CD4-positive, alpha-beta T cell treated with Interleukin-6 for 4 hours (primary cell): ENCODE measurements around the gene PREPL.

ENCODE experiments used
- DNase-seq: peaks from one replicate; pipeline ENCODE4 v3.0.0-alpha.2; 2020; ENCODE audit warnings: mixed read lengths

PREPL gene

DNA sequence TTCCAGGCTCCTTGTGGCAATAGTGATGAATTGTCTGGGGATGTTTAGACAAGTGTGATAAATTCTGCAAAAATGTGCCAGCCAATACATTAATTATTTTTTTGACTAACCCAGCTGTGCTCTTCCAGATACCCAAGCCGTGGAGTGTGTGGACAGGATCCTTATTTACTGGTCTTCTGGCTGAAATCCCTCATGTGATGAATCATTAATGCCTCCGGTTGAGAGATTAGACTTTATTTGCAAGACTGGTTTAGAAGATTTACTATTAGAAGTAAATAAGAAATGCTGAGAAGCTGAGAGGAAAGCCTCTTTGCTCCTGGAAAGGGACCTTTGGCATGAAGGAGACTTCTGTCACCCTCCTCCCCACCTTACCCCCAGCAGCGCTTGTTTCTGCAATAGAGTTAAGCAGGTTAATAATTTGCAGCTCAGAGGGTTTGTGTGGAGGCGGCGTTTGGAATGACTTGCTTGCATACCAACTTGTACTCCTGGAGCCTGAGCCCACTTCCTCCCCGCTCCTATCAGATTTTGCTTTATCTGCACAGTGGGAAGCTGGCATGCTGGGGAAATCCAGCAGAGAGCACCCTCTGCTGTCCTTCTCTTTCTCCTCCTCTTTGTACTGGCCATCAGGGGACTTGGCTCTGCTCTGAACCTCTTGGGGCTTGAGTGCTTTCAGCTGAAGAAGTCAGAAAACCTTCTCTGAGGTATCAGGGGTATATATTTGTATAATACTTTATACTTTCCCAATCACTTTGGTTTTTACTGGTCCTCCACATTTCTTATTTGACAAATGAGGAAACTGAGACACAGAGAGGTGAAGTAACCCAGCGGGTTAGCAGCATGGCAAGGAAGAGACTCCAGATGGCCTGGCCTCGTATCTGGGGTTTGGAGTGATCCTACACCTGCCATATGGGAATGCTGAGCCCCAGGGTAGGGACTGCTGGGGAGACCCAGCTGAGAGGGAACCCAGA, 69.7 kb downstream of the PREPL start:
- no peak for DNase-seq

- DNase-seq, result no peak
Observed at GRCh38 chr2:44290261-44290660, 71.0 kb downstream of the PREPL start.

DNA sequence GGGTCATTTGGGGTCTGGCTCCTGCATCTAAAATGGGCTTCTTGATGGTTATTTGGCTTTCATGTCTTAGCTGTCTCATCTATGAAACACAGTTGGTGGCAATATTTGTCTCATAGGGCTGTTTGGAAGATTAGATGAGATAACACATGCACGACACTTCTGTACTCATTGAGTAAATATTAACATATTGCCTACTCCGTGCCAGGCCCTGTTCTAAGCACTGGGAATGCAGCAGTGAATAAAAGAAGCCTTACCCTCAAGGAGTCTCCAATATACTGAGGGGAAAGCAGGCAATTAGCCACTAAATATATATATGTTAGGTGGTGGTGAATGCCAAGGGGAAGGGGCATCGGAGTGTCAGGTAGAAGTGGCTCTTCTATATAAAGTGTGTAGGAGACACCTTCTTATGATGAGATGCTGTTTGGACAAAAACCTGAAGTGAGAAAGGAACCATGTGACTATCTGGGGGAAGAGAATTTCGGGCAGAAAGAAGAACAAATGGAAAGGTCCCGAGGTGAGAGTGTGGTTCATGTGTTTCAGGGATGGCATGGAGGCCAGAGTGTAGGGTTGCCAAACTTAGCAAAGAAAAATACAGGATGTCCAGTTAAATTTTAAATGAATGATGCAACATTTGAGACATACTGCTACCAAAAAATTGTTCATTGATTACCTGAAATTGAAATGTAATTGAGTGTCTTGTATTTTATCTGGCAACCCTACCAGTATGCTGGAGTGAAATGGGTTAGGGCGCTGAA, 74.2 kb downstream of the PREPL start:
- DNase-seq, result no peak

GRCh38 chr2:44286119-44286883, 75.0 kb downstream of the PREPL start:
- no peak for DNase-seq

- no peak for DNase-seq
Observed at GRCh38 chr2:44285174-44285573, 76.1 kb downstream of the PREPL start.

DNA sequence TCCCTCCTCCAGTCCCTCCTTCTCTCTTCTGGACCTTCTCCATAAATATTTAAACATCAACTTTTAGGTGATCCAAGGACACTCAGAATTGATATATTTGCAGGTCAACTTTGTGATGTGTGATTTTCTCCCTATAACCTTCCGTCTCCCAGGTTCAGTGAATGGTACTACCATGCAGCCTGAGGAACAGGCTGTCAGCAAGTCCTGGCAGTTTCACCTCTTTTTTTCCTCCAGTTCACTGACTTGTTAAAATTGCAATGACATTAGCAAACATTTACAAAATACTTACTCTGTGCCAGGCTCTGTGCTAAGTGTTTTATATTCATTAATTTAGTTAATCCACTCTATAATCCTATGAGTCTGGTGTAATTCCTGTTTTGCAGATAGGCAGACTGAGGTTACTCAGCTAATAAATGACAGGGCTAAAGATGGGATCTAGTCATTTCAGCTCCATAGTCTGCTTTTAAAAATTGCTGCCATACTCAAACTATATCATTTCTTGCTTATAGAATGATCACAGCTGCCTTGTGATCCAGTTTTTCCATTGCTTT, 78.1 kb downstream of the PREPL start:
- no peak for DNase-seq

- no peak for DNase-seq
Observed at GRCh38 chr2:44280869-44281268, 80.4 kb downstream of the PREPL start.

DNA sequence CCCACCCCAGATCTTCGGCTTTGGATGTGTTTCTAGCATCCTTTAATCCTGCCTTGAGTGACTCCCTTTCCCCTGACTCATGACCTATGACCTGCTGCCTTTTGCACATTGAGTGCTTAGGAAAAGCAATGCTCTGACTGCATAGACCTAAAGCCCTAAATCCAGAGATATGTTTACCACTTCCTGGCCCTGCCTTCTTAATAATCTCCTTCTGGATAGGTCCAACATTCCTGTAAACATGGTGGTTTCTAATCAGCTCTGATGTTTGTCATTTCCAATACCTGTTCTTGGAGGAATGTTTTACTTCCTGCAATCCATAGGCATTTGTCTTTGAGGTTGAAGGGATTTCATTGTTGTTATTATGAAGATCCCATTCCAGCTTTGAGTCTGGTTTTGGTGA, 83.8 kb downstream of the PREPL start:
- DNase-seq, result no peak

GRCh38 chr2:44275927-44276303, 85.4 kb downstream of the PREPL start:
- no peak for DNase-seq

DNA sequence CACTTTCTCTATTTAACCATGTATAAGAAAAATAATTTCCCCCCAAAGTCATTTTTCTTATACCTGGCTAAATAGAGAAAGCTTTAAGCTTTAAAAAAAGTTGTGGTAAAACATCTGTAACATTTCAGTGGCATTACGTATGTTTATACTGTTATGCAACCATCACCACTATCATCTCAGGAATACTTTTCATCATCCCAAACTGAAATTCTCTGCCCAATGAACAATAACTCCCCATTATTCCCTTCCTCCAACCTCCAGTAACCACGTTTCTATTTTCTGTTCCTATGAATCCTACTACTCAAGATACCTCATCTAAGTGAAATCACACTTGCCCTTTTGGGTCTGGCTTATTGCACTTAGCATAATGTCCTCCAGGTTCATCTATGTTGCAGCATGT, 87.7 kb downstream of the PREPL start:
- DNase-seq, result no peak

DNA sequence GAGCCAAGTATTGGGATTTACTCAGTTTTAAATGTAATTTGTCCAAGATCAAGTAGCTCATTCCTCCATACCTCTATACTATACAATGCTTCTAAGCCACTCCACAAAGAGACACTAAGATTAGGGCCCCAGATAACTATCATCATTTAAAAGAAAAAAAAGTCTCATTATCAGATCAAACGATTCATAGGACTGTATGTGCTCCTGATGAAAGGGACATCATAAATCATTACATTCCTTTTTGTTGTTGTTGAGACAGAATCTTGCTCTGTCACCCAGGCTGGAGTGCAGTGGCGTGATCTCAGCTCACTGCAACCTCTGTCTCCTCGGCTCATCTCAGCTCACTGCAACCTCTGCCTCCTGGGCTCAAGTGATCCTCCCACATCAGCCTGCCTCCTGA, 88.2 kb downstream of the PREPL start:
- DNase-seq, result no peak

DNA sequence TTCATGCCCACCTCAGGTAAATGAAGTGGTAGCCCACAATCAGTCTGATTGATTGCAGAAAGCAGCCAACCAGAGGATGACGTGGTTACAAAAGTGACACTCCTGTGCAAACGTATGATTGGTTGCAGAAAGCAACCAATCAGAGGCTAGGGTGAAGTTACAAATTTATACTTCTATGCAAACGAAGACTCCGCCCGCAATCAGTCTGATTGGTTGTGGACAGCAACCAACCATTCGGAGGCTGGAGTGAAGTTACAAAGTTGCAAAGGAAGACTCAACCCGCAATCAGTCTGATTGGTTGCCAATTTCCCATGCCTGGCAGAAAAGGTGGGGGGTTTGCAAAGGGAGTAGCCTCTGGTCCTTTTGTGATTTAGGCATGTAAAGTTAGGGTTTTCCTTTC, 90.0 kb downstream of the PREPL start:
- no peak for DNase-seq

DNA sequence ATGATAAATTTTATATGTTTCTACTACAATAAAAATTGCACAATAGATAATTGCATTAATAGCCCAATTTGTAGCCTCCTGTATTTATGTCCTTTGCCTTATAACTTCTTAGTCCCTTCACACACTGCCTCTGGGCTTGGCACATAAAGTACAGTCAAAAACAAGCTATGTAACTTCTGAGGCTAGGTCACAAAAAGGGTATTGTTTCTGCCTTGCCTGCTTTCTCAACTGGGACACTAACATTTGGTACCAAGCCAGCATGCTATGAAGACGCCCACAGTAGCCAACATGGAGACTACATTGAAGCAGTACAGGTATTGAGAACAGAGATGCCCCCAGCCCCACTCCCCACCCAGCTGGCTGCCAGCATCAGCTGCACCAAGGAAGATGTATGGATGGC, 91.5 kb downstream of the PREPL start:
- DNase-seq, result no peak

DNA sequence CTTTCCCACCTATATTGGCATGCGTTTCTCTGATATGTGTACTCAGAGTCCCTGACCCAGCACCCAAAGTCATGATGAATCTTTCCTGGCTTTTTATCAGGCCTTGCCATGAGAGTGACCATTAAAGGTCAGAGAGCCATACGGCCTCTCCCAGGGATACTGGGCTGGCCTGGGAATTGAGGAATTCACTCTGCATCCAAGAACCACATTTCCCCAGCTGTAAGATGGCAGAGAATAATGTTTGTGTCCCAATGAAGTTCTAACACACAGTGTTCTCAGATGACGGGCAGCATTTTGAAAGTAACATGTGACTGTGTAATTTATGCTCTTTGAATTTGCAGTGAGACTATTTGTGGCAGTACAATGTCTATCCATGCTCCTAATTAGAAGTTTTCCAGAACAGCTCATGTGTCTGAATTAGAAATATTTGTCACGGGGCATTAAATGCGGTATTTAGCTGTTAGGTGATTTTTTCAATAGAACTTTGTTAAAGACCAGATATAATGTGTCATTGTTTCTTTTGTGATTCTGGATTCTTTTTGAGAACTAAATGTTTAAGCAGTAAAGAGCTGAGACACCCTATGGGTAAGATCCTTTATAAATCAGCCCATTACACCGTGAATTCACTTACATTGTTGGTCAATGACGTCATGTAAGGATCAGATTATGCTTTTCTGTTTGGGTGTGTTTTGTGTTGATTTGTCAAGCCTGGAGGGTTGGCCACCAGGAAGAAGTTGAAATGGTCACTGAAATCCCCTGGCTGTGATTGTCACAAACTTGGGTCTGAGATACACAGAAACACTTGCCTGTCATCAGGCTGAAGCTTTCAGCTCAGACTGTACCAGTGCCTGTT, 93.3 kb downstream of the PREPL start:
- DNase-seq, result no peak
